ENCODE measurements around the gene LRP8. TPM values are rescaled to one million over a fixed set of nuclear protein-coding genes. Genes with fewer than 3 reads are reported as not detected.

Gene LRP8
- total and polyA plus RNA-seq, 2 experiments from 2014 or later = 27.8 to 71.1 TPM

DNA sequence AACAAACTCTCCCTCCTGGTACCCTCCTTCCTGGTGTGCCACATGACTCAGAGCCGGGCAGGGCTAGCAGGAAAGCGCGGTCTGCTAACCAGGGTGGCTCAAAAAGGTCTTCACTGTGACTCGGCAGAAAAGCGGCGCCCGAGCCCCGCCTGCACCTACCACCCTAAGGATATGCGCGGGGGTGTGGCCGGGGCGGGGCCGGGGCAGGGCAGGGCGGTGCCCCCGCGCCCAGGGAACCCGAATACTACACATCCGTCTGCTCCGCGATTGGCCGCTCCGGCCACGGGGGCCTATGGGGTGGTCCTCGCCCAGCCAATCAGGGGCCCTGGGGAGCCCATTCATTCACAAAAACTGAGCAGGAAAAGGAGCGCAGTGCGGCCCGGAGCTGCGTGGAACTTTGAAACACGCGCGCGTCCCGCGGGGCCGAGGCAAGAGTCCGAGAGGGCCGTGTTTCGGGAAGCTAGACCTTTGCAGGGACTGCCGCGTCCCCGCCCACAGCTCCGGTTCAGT lies 1.7 kb downstream of the LRP8 start:
- ATAC-seq (peak; percentile 83), DNase-seq (ENCODE audit: low spot score) (peak; percentile 96)
- H3F3A ChIP-seq (replicated peaks; ENCODE audit: low read depth) = 0 out of 2 replicates have a peak, but pooled peaks cover 2% of the 10 kb centered on the region
- Mint-ChIP-seq H3K4me1 (peaks cover 45% of the 10 kb centered on the region), H3K9me3 (no peaks in the 10 kb centered on the region; the same call in 2 of the 3 replicates), H3K4me3 (peak overlapping the region; percentile 94), H3K36me3 (ENCODE audit: low read depth) (peaks cover 59% of the 10 kb centered on the region), H3K27ac (peak overlapping the region; percentile 99), H3K27me3 (ENCODE audit: insufficient read depth, low read depth, poor library complexity) (peaks cover 25% of the 10 kb centered on the region)
- peaks cover 51% of the 10 kb centered on the region for H3K79me2 ChIP-seq (replicated peaks; ENCODE audit: insufficient read depth)
- H3K4me2 ChIP-seq = peak overlapping the region; percentile 98
- no peaks in the 10 kb centered on the region for H3K27me3 ChIP-seq (ENCODE audit: insufficient read depth)
- H4K20me1 ChIP-seq (replicated peaks; ENCODE audit: insufficient read depth) = peaks cover 24% of the 10 kb centered on the region
- peak overlapping the region; percentile 94 for H3K27ac ChIP-seq (ENCODE audit: low read depth)
- peaks cover 17% of the 10 kb centered on the region for H3K36me3 ChIP-seq (ENCODE audit: insufficient read depth)
- peak overlapping the region; percentile 47; the same call in 1 of the 2 replicates for H2AFZ ChIP-seq
- H3K9me2 ChIP-seq (ENCODE audit: insufficient read depth) = no peaks in the 10 kb centered on the region
- TF ChIP-seq ZNF331 (CRISPR knock-in tag; IDR thresholded peaks at IDR 0.05; ENCODE audit: low read depth) = no peak
- peak; percentile 36; the same call in 1 of the 2 replicates for TF ChIP-seq CREB1 (CRISPR knock-in tag; IDR thresholded peaks at IDR 0.05; ENCODE audit: low read depth)
- peak; percentile 80 for TF ChIP-seq POLR2AphosphoS5 (IDR thresholded peaks at IDR 0.05; ENCODE audit: low read depth)
- peaks cover 11% of the 10 kb centered on the region for H3K4me1 ChIP-seq (ENCODE audit: insufficient read depth)
- peak overlapping the region; percentile 97 for H3K4me3 ChIP-seq

DNA sequence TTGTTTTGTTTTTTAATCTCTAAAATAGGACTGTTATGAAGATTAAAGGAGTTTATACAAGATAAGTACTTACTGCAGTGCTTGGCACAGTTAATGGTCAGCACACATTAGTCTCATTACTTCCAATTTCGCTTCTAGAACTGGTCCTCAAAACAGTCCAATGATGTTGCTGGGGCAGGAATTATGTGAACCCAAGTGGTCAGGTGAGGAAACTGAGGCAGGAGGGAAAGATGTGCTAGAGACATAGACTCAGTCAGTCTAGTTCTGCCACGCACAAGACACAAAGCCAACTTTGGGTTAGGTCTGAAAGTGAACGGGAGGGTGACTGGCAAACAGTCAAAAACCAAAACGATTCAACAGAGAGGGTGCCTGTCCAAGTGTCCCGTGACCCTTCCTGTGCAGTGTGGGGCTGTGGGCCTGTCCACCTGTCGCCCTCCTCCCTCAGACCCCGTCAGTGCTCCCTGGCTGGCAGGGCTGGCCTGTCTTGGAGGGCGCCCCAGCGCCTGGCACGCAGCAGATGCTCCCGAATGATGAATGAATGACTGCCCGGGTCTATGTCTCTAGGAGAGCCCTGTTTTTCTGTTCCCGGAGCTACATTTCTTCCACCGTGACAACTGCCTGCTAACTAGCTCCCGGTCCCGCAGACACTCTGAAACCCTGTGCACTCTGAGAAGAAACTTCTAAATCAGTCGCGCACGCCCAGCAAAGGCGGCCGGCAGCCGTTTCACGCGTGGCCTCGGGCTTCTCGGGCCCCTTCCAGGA lies 2.4 kb downstream of the LRP8 start:
- Mint-ChIP-seq H3K4me1 (peaks cover 51% of the 10 kb centered on the region), H3K4me3 (peak overlapping the region; percentile 94), H3K27me3 (ENCODE audit: insufficient read depth, low read depth, poor library complexity) (peaks cover 25% of the 10 kb centered on the region), H3K36me3 (ENCODE audit: low read depth) (peaks cover 65% of the 10 kb centered on the region), H3K9me3 (no peaks in the 10 kb centered on the region; the same call in 2 of the 3 replicates), H3K27ac (peak overlapping the region; percentile 99)
- Histone ChIP-seq H3K9me2 (ENCODE audit: insufficient read depth) (no peaks in the 10 kb centered on the region), H3F3A (replicated peaks; ENCODE audit: low read depth) (0 out of 2 replicates have a peak, but pooled peaks cover 2% of the 10 kb centered on the region), H4K20me1 (replicated peaks; ENCODE audit: insufficient read depth) (peaks cover 27% of the 10 kb centered on the region), H3K36me3 (ENCODE audit: insufficient read depth) (peaks cover 17% of the 10 kb centered on the region), H2AFZ (no peak overlapping the region), H3K27me3 (ENCODE audit: insufficient read depth) (no peaks in the 10 kb centered on the region), H3K27ac (ENCODE audit: low read depth) (peak overlapping the region; percentile 94), H3K4me3 (peak overlapping the region; percentile 97), H3K79me2 (replicated peaks; ENCODE audit: insufficient read depth) (peaks cover 57% of the 10 kb centered on the region), H3K4me2 (peak overlapping the region; percentile 98), H3K4me1 (ENCODE audit: insufficient read depth) (peaks cover 11% of the 10 kb centered on the region)
- TF ChIP-seq, protein P1, sequence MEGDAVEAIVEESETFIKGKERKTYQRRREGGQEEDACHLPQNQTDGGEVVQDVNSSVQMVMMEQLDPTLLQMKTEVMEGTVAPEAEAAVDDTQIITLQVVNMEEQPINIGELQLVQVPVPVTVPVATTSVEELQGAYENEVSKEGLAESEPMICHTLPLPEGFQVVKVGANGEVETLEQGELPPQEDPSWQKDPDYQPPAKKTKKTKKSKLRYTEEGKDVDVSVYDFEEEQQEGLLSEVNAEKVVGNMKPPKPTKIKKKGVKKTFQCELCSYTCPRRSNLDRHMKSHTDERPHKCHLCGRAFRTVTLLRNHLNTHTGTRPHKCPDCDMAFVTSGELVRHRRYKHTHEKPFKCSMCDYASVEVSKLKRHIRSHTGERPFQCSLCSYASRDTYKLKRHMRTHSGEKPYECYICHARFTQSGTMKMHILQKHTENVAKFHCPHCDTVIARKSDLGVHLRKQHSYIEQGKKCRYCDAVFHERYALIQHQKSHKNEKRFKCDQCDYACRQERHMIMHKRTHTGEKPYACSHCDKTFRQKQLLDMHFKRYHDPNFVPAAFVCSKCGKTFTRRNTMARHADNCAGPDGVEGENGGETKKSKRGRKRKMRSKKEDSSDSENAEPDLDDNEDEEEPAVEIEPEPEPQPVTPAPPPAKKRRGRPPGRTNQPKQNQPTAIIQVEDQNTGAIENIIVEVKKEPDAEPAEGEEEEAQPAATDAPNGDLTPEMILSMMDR (conservative IDR thresholded peaks at IDR 0.05; ENCODE audit: low read depth in 2 of 2) = no peak
- no peak for TF ChIP-seq JUNB (IDR thresholded peaks at IDR 0.05; ENCODE audit: unreplicated experiment)
- TF ChIP-seq POLR2AphosphoS5 (IDR thresholded peaks at IDR 0.05; ENCODE audit: low read depth) = no peak
- no peak for TF ChIP-seq STAT1 (IDR thresholded peaks at IDR 0.05; ENCODE audit: unreplicated experiment)
- TF ChIP-seq EZH2phosphoT487 (IDR thresholded peaks at IDR 0.05; ENCODE audit: unreplicated experiment) = no peak
- TF ChIP-seq NANOG (IDR thresholded peaks at IDR 0.05; ENCODE audit: borderline replicate concordance) = no peak
- no peak for TF ChIP-seq ZNF114 (CRISPR knock-in tag; IDR thresholded peaks at IDR 0.05)
- TF ChIP-seq, protein P2, sequence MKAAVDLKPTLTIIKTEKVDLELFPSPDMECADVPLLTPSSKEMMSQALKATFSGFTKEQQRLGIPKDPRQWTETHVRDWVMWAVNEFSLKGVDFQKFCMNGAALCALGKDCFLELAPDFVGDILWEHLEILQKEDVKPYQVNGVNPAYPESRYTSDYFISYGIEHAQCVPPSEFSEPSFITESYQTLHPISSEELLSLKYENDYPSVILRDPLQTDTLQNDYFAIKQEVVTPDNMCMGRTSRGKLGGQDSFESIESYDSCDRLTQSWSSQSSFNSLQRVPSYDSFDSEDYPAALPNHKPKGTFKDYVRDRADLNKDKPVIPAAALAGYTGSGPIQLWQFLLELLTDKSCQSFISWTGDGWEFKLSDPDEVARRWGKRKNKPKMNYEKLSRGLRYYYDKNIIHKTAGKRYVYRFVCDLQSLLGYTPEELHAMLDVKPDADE (IDR thresholded peaks at IDR 0.05) = no peak
- ATAC-seq (no peak), DNase-seq (ENCODE audit: low spot score) (no peak)
